Measurements from ENCODE around the gene SCFD2. TPM values are rescaled to one million over a fixed set of nuclear protein-coding genes. Genes with fewer than 3 reads are reported as not detected.

The SCFD2 gene
- total and polyA plus RNA-seq, 10 of the 15 experiments (the other 5 are each of a cell fraction or from before 2014, with no cell fraction given): 4.8 to 37.6 (median 24.9) TPM

DNA sequence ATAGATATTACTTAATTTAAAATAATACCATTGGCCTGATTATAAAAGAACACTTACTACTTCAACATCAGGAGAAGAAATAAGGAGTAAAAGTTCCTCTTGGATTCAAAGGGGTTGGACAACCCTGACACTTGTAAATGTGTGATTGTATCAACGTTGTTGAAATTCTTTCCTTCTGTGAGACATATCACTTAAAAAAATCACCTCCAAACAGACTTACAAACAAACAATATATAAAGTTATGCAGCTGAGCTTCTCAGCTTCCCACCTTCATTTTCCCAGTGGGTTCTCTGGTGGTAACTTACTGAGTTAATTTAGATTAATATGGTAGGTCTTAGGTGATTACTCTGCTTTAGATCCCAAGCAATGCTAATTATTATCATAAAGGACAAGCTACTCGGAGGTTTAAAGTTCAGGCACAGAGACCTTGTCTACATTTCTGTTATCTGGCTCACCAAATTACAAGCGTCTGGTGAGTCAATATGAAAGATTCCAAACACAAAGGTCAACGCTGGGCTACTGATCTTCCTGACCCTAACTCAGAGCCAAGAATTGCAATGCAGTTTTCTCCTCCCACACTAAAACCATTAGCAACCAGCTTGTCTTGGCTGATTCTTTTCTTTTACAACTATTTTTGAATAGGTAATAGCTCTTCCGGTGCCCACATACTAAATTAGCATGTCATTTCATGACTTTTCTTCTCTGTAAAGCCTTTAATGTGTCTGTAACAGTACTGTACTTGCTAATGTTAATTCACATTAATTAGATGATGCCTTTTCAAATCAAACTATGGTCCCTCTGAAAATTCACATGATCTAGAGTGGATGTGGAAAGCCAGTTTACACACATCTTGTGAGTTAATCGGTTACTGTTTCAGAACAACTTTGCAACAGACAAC, 346.1 kb downstream of the SCFD2 start:
- H3K27me3 ChIP-seq (replicated peaks in 1 of 2; ENCODE audit: control insufficient read depth in 2 of 2, insufficient read depth in 2 of 2, low read length in 1 of 2): no peaks in the 10 kb centered on the region
- H3K4me2 ChIP-seq (ENCODE audit: control insufficient read depth, insufficient read depth): no peak overlapping the region
- FAIRE-seq: no peak
- H3K27ac ChIP-seq (ENCODE audit: control insufficient read depth, insufficient read depth): no peak overlapping the region
- ChIA-PET RAD21 (ENCODE audit: unreplicated experiment) (no interaction called here), SMC1A (ENCODE audit: uncharacterized antibody, unreplicated experiment) (interaction anchor here (0.9 to 1.0 kb wide), 3 partner anchors 13 to 474 kb away, joined by 3 read pairs; no protein-coding TSS in a partner anchor), CTCF (interaction anchor here (0.6 kb wide), 1 partner anchor 318 kb away, joined by 3 read pairs; no protein-coding TSS in a partner anchor), POLR2A (no interaction called here)
- H3K9ac ChIP-seq (ENCODE audit: control insufficient read depth, insufficient read depth, low read length): no peak overlapping the region
- H3K4me3 ChIP-seq: no peak overlapping the region
- 69% methylated on average over 6 of the region's 6 CpGs for WGBS (ENCODE audit: insufficient coverage, insufficient replicate concordance, low lambda C conversion rate, missing lambda C conversion rate)
- peaks cover 4% of the 10 kb centered on the region for H3K4me1 ChIP-seq (ENCODE audit: control insufficient read depth, insufficient read depth, low read length)
- no peak for ATAC-seq
- H3K79me2 ChIP-seq (ENCODE audit: control insufficient read depth, insufficient read depth, low read length): no peaks in the 10 kb centered on the region
- no peak overlapping the region for H2AFZ ChIP-seq (ENCODE audit: control insufficient read depth, low read depth, low read length)
- no peaks in the 10 kb centered on the region for H3K36me3 ChIP-seq (ENCODE audit: control insufficient read depth in 2 of 2, insufficient read depth in 2 of 2, low read length in 1 of 2)
- H4K20me1 ChIP-seq (ENCODE audit: control insufficient read depth, insufficient read depth): no peaks in the 10 kb centered on the region
- no peak for DNase-seq (ENCODE audit: low read depth, low spot score)
- intact Hi-C loops (cut with micrococcal nuclease; ENCODE audit: unreplicated experiment) (loop anchor here (5.0 to 10.0 kb wide), 6 partner anchors 153 to 1213 kb away; no protein-coding TSS in a partner anchor), in situ Hi-C loops (cut with MboI) (loop anchor here (10.0 kb wide), 1 partner anchor 1205 kb away; the partner anchor contains the start of gene PDGFRA)
- no TSS peak for BruUV-seq (replicated peaks)
- H3K9me3 ChIP-seq (replicated peaks; ENCODE audit: control insufficient read depth, insufficient read depth, low read length): no peaks in the 10 kb centered on the region
- TF ChIP-seq, protein P1, sequence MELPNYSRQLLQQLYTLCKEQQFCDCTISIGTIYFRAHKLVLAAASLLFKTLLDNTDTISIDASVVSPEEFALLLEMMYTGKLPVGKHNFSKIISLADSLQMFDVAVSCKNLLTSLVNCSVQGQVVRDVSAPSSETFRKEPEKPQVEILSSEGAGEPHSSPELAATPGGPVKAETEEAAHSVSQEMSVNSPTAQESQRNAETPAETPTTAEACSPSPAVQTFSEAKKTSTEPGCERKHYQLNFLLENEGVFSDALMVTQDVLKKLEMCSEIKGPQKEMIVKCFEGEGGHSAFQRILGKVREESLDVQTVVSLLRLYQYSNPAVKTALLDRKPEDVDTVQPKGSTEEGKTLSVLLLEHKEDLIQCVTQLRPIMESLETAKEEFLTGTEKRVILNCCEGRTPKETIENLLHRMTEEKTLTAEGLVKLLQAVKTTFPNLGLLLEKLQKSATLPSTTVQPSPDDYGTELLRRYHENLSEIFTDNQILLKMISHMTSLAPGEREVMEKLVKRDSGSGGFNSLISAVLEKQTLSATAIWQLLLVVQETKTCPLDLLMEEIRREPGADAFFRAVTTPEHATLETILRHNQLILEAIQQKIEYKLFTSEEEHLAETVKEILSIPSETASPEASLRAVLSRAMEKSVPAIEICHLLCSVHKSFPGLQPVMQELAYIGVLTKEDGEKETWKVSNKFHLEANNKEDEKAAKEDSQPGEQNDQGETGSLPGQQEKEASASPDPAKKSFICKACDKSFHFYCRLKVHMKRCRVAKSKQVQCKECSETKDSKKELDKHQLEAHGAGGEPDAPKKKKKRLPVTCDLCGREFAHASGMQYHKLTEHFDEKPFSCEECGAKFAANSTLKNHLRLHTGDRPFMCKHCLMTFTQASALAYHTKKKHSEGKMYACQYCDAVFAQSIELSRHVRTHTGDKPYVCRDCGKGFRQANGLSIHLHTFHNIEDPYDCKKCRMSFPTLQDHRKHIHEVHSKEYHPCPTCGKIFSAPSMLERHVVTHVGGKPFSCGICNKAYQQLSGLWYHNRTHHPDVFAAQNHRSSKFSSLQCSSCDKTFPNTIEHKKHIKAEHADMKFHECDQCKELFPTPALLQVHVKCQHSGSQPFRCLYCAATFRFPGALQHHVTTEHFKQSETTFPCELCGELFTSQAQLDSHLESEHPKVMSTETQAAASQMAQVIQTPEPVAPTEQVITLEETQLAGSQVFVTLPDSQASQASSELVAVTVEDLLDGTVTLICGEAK (IDR thresholded peaks at IDR 0.05; ENCODE audit: borderline replicate concordance): no peak
- TF ChIP-seq MXI1 (IDR thresholded peaks at IDR 0.05; ENCODE audit: low read depth, low read length): no peak
- no peak for TF ChIP-seq FOXM1 (IDR thresholded peaks at IDR 0.05; ENCODE audit: low read depth, low read length)
- TF ChIP-seq EGR1 (IDR thresholded peaks at IDR 0.05; ENCODE audit: borderline replicate concordance in 1 of 2, low read depth in 2 of 2, low read length in 2 of 2): no peak
- no peak for TF ChIP-seq ZNF622 (IDR thresholded peaks at IDR 0.05)
- TF ChIP-seq, protein P2, sequence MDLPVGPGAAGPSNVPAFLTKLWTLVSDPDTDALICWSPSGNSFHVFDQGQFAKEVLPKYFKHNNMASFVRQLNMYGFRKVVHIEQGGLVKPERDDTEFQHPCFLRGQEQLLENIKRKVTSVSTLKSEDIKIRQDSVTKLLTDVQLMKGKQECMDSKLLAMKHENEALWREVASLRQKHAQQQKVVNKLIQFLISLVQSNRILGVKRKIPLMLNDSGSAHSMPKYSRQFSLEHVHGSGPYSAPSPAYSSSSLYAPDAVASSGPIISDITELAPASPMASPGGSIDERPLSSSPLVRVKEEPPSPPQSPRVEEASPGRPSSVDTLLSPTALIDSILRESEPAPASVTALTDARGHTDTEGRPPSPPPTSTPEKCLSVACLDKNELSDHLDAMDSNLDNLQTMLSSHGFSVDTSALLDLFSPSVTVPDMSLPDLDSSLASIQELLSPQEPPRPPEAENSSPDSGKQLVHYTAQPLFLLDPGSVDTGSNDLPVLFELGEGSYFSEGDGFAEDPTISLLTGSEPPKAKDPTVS (IDR thresholded peaks at IDR 0.05; ENCODE audit: low read depth, low read length): no peak
- no peak for TF ChIP-seq RAD21 (IDR thresholded peaks at IDR 0.05; ENCODE audit: insufficient read depth, low read depth, low read length)
- TF ChIP-seq, protein P3, sequence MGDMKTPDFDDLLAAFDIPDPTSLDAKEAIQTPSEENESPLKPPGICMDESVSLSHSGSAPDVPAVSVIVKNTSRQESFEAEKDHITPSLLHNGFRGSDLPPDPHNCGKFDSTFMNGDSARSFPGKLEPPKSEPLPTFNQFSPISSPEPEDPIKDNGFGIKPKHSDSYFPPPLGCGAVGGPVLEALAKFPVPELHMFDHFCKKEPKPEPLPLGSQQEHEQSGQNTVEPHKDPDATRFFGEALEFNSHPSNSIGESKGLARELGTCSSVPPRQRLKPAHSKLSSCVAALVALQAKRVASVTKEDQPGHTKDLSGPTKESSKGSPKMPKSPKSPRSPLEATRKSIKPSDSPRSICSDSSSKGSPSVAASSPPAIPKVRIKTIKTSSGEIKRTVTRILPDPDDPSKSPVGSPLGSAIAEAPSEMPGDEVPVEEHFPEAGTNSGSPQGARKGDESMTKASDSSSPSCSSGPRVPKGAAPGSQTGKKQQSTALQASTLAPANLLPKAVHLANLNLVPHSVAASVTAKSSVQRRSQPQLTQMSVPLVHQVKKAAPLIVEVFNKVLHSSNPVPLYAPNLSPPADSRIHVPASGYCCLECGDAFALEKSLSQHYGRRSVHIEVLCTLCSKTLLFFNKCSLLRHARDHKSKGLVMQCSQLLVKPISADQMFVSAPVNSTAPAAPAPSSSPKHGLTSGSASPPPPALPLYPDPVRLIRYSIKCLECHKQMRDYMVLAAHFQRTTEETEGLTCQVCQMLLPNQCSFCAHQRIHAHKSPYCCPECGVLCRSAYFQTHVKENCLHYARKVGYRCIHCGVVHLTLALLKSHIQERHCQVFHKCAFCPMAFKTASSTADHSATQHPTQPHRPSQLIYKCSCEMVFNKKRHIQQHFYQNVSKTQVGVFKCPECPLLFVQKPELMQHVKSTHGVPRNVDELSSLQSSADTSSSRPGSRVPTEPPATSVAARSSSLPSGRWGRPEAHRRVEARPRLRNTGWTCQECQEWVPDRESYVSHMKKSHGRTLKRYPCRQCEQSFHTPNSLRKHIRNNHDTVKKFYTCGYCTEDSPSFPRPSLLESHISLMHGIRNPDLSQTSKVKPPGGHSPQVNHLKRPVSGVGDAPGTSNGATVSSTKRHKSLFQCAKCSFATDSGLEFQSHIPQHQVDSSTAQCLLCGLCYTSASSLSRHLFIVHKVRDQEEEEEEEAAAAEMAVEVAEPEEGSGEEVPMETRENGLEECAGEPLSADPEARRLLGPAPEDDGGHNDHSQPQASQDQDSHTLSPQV (IDR thresholded peaks at IDR 0.05): no peak
- no peak for TF ChIP-seq CBX3 (IDR thresholded peaks at IDR 0.05; ENCODE audit: borderline replicate concordance, low read depth)
- TF ChIP-seq SMAD5 (IDR thresholded peaks at IDR 0.05; ENCODE audit: low read depth): no peak
- TF ChIP-seq FOS (IDR thresholded peaks at IDR 0.05; ENCODE audit: borderline replicate concordance, extremely low read depth, insufficient read length): no peak
